Erythroblast (primary cell): ENCODE results near the gene RAPGEF2.

Experiments used
- GATA1 ChIP-seq: IDR thresholded peaks from 2 replicates; pipeline ENCODE4 v1.6.1; 2011; ENCODE audit warnings: low read depth, mild to moderate bottlenecking, control low read depth, low read length, moderate library complexity
- POLR2A ChIP-seq: IDR thresholded peaks from 2 replicates; pipeline ENCODE4 v1.6.1; 2011; ENCODE audit warnings: mild to moderate bottlenecking, low read length

DNA sequence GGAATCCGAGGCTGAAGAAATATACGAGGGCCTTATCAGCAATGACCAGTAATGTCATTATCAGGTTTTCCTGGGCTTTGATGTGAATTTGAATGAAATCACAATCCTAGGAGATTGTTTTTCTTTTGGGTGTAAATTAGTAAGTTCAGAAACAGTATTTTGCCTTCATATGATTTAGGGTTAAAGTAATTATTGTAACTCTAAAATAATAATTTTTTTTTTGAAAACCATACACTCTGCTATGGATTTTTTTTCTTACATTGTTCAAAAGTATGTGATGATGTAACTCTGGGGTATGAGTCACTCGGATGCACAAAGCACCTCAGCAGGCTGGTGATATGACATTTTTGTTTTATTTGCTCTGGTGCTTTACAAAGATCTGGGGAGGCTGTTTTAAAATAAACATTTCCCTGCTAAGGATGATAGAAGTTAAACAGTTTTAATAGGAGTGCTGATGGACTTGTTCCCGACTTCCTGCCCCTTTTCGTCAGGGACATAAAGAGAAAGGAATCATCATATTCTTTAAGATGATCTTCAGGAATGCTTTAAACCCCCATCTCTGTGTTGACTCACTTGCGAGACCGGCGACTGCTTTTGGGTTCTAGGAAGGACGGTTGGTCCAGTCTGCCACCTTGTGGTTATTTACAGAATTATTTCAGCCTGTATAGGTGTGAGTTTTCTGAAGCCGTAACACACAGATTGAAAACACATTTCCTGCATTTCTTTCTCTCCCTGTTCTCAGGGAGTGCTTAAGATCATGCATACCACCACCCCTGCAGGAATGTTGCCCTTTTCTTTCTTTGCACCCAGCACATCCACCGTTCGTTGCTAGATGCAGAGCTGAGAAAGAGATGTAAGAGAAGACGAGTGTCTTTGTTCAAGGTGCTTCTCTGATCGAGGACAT is 72.5 kb downstream of the RAPGEF2 start:
- TF ChIP-seq POLR2A = no peak
- no peak for TF ChIP-seq GATA1
